ENCODE measurements around the gene CCDC171. TPM values are rescaled to one million over a fixed set of nuclear protein-coding genes. Genes with fewer than 3 reads are reported as not detected.

CCDC171 gene
- total RNA-seq, 2 donors from 2014 or later, result 4.3 to 6.4 TPM

DNA sequence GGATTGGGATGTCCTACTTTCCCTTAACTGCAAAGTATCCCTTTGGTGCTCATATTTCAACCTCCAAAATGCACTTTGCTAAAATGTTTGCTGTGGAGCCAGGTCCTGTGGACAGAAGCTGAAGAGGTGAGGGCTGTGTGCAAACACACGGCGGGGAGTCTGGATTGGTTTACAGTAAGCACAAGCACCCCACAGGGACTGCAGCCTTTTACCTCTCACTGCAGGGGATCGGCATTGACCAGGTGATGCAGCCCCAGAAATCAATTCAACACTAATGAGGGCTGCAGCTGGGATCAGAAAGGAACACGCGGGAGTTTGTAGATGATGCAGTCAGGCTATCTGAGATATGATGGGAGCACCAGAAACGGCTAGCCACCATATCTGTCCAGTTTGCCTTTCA, 450.9 kb downstream of the CCDC171 start:
- DNase-seq (ENCODE audit: low spot score) (no peak), ATAC-seq (ENCODE audit: insufficient number of reproducible peaks, low FRiP score, low read depth) (no peak)
- TF ChIP-seq CTCF (IDR thresholded peaks at IDR 0.05), result no peak
- no peaks in the 10 kb centered on the region for H3K36me3 ChIP-seq
- no peak overlapping the region for H3K27ac ChIP-seq
- H3K4me1 ChIP-seq (ENCODE audit: control insufficient read depth in 1 of 2, low read depth in 2 of 2), result no peaks in the 10 kb centered on the region
- H3K27me3 ChIP-seq (replicated peaks; ENCODE audit: insufficient read depth), result no peaks in the 10 kb centered on the region
- H3K9me3 ChIP-seq, result no peaks in the 10 kb centered on the region
- no peak overlapping the region for H3K4me3 ChIP-seq

- no peaks in the 10 kb centered on the region for H3K36me3 ChIP-seq
- no peak for TF ChIP-seq CTCF (IDR thresholded peaks at IDR 0.05)
- H3K9me3 ChIP-seq, result no peaks in the 10 kb centered on the region
- H3K4me1 ChIP-seq (ENCODE audit: control insufficient read depth in 1 of 2, low read depth in 2 of 2), result no peaks in the 10 kb centered on the region
- no peak overlapping the region for H3K27ac ChIP-seq
- ATAC-seq (ENCODE audit: insufficient number of reproducible peaks, low FRiP score, low read depth), result no peak
- no peak overlapping the region for H3K4me3 ChIP-seq
- no peaks in the 10 kb centered on the region for H3K27me3 ChIP-seq (replicated peaks; ENCODE audit: insufficient read depth)
- no peak for DNase-seq (ENCODE audit: low spot score)
Measured at GRCh38 chr9:16004613-16005012, 451.8 kb downstream of the CCDC171 start.

GRCh38 chr9:16010221-16010620, 457.4 kb downstream of the CCDC171 start:
- Histone ChIP-seq H3K36me3 (no peaks in the 10 kb centered on the region), H3K27me3 (replicated peaks; ENCODE audit: insufficient read depth) (no peaks in the 10 kb centered on the region), H3K9me3 (no peaks in the 10 kb centered on the region), H3K4me3 (no peak overlapping the region), H3K4me1 (ENCODE audit: control insufficient read depth in 1 of 2, low read depth in 2 of 2) (no peaks in the 10 kb centered on the region), H3K27ac (no peak overlapping the region)
- TF ChIP-seq CTCF (IDR thresholded peaks at IDR 0.05), result no peak
- DNase-seq (ENCODE audit: low spot score), result no peak
- ATAC-seq (ENCODE audit: insufficient number of reproducible peaks, low FRiP score, low read depth), result no peak

DNA sequence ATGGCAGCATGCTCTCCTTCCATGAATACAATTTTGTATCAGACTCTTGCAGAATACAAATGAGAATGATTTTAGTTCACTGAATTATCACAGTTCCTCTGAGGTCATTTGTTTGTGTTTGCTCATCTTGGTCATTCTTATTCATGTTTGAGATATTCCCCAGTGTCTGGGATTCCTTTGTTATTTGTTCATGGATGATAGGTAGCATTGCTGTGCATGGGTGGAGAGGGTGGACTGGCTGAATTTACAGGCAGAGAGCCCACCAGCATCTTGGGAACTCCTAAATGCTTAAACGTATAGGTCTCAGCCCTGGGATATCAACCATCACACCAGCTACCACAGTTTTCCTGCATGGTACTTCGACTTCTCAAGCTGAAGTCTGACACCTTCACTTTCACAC, 459.8 kb downstream of the CCDC171 start:
- TF ChIP-seq CTCF (IDR thresholded peaks at IDR 0.05), result no peak
- no peaks in the 10 kb centered on the region for H3K36me3 ChIP-seq
- peaks cover under 1% of the 10 kb centered on the region for H3K9me3 ChIP-seq
- ATAC-seq (ENCODE audit: insufficient number of reproducible peaks, low FRiP score, low read depth) (no peak), DNase-seq (ENCODE audit: low spot score) (no peak)
- no peaks in the 10 kb centered on the region for H3K4me1 ChIP-seq (ENCODE audit: control insufficient read depth in 1 of 2, low read depth in 2 of 2)
- H3K27me3 ChIP-seq (replicated peaks; ENCODE audit: insufficient read depth), result no peaks in the 10 kb centered on the region
- H3K27ac ChIP-seq, result no peak overlapping the region
- H3K4me3 ChIP-seq, result no peak overlapping the region

DNA sequence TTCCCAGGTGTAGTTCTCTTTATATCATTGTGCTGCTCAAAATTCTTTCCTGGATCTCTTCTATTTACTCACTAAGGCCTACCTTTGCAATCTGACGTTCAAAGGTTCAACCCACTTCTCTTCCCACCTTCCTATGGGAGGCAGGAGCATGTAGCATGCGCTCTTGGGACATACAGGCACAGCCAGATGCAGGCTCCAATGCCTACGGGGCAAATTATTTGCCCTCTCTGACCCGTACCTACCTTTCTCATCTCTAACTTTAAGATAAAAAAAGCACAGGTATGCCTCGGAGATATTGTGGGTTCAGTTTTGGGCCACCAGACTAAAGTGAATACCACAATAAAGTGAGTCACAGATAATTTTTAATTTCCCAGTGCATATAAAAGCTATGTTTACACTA, 460.5 kb downstream of the CCDC171 start:
- DNase-seq (ENCODE audit: low spot score), result no peak
- no peak for TF ChIP-seq CTCF (IDR thresholded peaks at IDR 0.05)
- Histone ChIP-seq H3K27ac (no peak overlapping the region), H3K27me3 (replicated peaks; ENCODE audit: insufficient read depth) (no peaks in the 10 kb centered on the region), H3K4me1 (ENCODE audit: control insufficient read depth in 1 of 2, low read depth in 2 of 2) (no peaks in the 10 kb centered on the region), H3K36me3 (no peaks in the 10 kb centered on the region), H3K4me3 (no peak overlapping the region), H3K9me3 (peaks cover 6% of the 10 kb centered on the region)
- no peak for ATAC-seq (ENCODE audit: insufficient number of reproducible peaks, low FRiP score, low read depth)
